ENCODE results near the gene RTF2. TPM values are rescaled to one million over a fixed set of nuclear protein-coding genes. Genes with fewer than 3 reads are reported as not detected.

RTF2 gene
- total RNA-seq, 1 experiment from 2014 or later: 77.0 TPM

- no peak for DNase-seq (ENCODE audit: low spot score)
Measured at GRCh38 chr20:56438284-56438683, 30.1 kb upstream of the RTF2 start.

- DNase-seq (ENCODE audit: low spot score): no peak
Measured at GRCh38 chr20:56439771-56440291, 28.6 kb upstream of the RTF2 start.

- no peak for DNase-seq (ENCODE audit: low spot score)
Measured at GRCh38 chr20:56440346-56441007, 27.9 kb upstream of the RTF2 start.

- DNase-seq (ENCODE audit: low spot score): no peak
Measured at GRCh38 chr20:56442389-56443365, 25.8 kb upstream of the RTF2 start.

- no peak for DNase-seq (ENCODE audit: low spot score)
Measured at GRCh38 chr20:56443654-56444540, 24.5 kb upstream of the RTF2 start.

- DNase-seq (ENCODE audit: low spot score): no peak
Measured at GRCh38 chr20:56445130-56445529, 23.3 kb upstream of the RTF2 start.

GRCh38 chr20:56445540-56445939 is 22.9 kb upstream of the RTF2 start:
- DNase-seq (ENCODE audit: low spot score): no peak

- no peak for DNase-seq (ENCODE audit: low spot score)
Measured at GRCh38 chr20:56447227-56447626, 21.2 kb upstream of the RTF2 start.

- no peak for DNase-seq (ENCODE audit: low spot score)
Measured at GRCh38 chr20:56449459-56449858, 19.0 kb upstream of the RTF2 start.

GRCh38 chr20:56451056-56451765 is 17.2 kb upstream of the RTF2 start:
- DNase-seq (ENCODE audit: low spot score): no peak

- DNase-seq (ENCODE audit: low spot score): no peak
Measured at GRCh38 chr20:56453352-56453751, 15.1 kb upstream of the RTF2 start.

- DNase-seq (ENCODE audit: low spot score): no peak
Measured at GRCh38 chr20:56454754-56455153, 13.7 kb upstream of the RTF2 start.

- no peak for DNase-seq (ENCODE audit: low spot score)
Measured at GRCh38 chr20:56458206-56458821, 10.1 kb upstream of the RTF2 start.

GRCh38 chr20:56460459-56460858 is 8.0 kb upstream of the RTF2 start:
- DNase-seq (ENCODE audit: low spot score): no peak

GRCh38 chr20:56461576-56461975 is 6.9 kb upstream of the RTF2 start:
- no peak for DNase-seq (ENCODE audit: low spot score)

GRCh38 chr20:56463428-56463827 is 5.0 kb upstream of the RTF2 start:
- no peak for DNase-seq (ENCODE audit: low spot score)

- no peak for DNase-seq (ENCODE audit: low spot score)
Measured at GRCh38 chr20:56465997-56466396, 2.4 kb upstream of the RTF2 start.

GRCh38 chr20:56467968-56468315 is 485 bp upstream of the RTF2 start:
- no peak for DNase-seq (ENCODE audit: low spot score)

GRCh38 chr20:56469077-56469449 is 636 bp downstream of the RTF2 start:
- no peak for DNase-seq (ENCODE audit: low spot score)

GRCh38 chr20:56483970-56484369 is 15.5 kb downstream of the RTF2 start:
- DNase-seq (ENCODE audit: low spot score): no peak

- DNase-seq (ENCODE audit: low spot score): no peak
Measured at GRCh38 chr20:56487216-56487615, 18.8 kb downstream of the RTF2 start.
